GM18505 (cell line): Measurements from ENCODE around the gene RIPPLY1.

Source experiments
- ATAC-seq: cut with Tn5 transposase; IDR thresholded peaks from one replicate; pipeline ENCODE4 v1.9.1; 2021; ENCODE audit not compliant: unreplicated experiment
- POLR2A ChIP-seq: IDR thresholded peaks from 4 replicates; pipeline ENCODE4 v1.6.1; 2011; ENCODE audit warnings: borderline replicate concordance; ENCODE audit not compliant: insufficient read depth, insufficient read length; ENCODE audit errors: extremely low read depth

Gene RIPPLY1

GRCh38 chrX:106903291-106903824 lies at the start of gene RIPPLY1:
TSS of gene RIPPLY1 (minus strand) at chrX:106903341. CDS start at chrX:106903287, 54 bp downstream.
- no peak for TF ChIP-seq POLR2A

GRCh38 chrX:106952538-106952937 lies 49.4 kb upstream of the RIPPLY1 start:
- ATAC-seq = no peak
- TF ChIP-seq POLR2A = no peak

More at GRCh38 chrX:106903291-106903824, at the start of gene RIPPLY1:
- ATAC-seq = no peak

GRCh38 chrX:106952089-106952488 lies 48.9 kb upstream of the RIPPLY1 start:
- no peak for TF ChIP-seq POLR2A
- ATAC-seq = no peak

GRCh38 chrX:106951230-106951629 lies 48.1 kb upstream of the RIPPLY1 start:
- ATAC-seq = no peak
- no peak for TF ChIP-seq POLR2A

GRCh38 chrX:106950381-106950780 lies 47.2 kb upstream of the RIPPLY1 start:
- no peak for TF ChIP-seq POLR2A
- no peak for ATAC-seq

GRCh38 chrX:106949366-106949765 lies 46.2 kb upstream of the RIPPLY1 start:
- no peak for TF ChIP-seq POLR2A
- ATAC-seq = no peak

- no peak for TF ChIP-seq POLR2A
- no peak for ATAC-seq
Observed at GRCh38 chrX:106948641-106949040, 45.5 kb upstream of the RIPPLY1 start.

GRCh38 chrX:106946464-106946863 lies 43.3 kb upstream of the RIPPLY1 start:
- no peak for TF ChIP-seq POLR2A
- ATAC-seq = no peak

- no peak for ATAC-seq
- TF ChIP-seq POLR2A = no peak
Observed at GRCh38 chrX:106940068-106940467, 36.9 kb upstream of the RIPPLY1 start.

GRCh38 chrX:106939566-106939965 lies 36.4 kb upstream of the RIPPLY1 start:
- ATAC-seq = no peak

GRCh38 chrX:106936246-106936645 lies 33.1 kb upstream of the RIPPLY1 start:
- no peak for TF ChIP-seq POLR2A
- no peak for ATAC-seq

More at GRCh38 chrX:106939566-106939965, 36.4 kb upstream of the RIPPLY1 start:
- TF ChIP-seq POLR2A = no peak

GRCh38 chrX:106935175-106935574 lies 32.0 kb upstream of the RIPPLY1 start:
- TF ChIP-seq POLR2A = no peak
- ATAC-seq = no peak

GRCh38 chrX:106933538-106933961 lies 30.4 kb upstream of the RIPPLY1 start:
- no peak for ATAC-seq
- no peak for TF ChIP-seq POLR2A

- no peak for ATAC-seq
- TF ChIP-seq POLR2A = no peak
Observed at GRCh38 chrX:106932960-106933537, 29.9 kb upstream of the RIPPLY1 start.
